Measurements from ENCODE around the gene GLMP. TPM values are rescaled to one million over a fixed set of nuclear protein-coding genes. Genes with fewer than 3 reads are reported as not detected.

Gene GLMP
- total RNA-seq, 2 experiments from 2014 or later = 9.3 to 11.3 TPM

DNA sequence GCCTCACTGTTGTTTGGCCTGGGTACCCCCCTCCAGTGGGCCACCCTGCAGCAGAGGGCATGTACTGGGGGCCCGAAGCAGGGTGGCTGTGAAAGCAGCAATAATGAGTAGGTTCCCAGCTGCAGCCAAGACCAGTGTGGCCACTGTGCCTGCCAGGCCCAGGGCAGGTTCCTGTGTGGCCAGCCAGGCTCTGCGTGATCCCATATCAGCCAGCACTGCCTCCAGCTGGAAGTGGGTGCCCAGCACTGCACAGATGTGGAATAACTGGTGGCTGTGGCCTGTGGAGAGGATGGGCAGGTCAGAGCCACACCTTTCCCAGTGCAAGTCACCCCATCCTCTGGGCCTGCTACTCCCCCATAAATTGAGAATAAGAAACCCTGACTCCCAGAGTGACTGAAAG is 51.4 kb downstream of the GLMP start:
- H3K27me3 Mint-ChIP-seq = no peaks in the 10 kb centered on the region
- no peak for ATAC-seq
- H3K4me3 Mint-ChIP-seq = no peak overlapping the region
- no peak for DNase-seq
- intact Hi-C loops (cut with micrococcal nuclease) = no loop called here
- H3K36me3 Mint-ChIP-seq (ENCODE audit: low read depth) = peaks cover 6% of the 10 kb centered on the region
- H3K9me3 Mint-ChIP-seq = no peaks in the 10 kb centered on the region
- POLR2A ChIA-PET = interaction anchor here (1.8 to 2.4 kb wide), 2 partner anchors 11 to 18 kb away, joined by 6 to 9 read pairs; no protein-coding TSS in a partner anchor
- peaks cover 17% of the 10 kb centered on the region for H3K4me1 Mint-ChIP-seq (ENCODE audit: low read depth)
- H3K27ac Mint-ChIP-seq = no peak overlapping the region
- CTCF ChIA-PET = no interaction called here
- no peak for TF ChIP-seq CTCF (IDR thresholded peaks at IDR 0.05)

DNA sequence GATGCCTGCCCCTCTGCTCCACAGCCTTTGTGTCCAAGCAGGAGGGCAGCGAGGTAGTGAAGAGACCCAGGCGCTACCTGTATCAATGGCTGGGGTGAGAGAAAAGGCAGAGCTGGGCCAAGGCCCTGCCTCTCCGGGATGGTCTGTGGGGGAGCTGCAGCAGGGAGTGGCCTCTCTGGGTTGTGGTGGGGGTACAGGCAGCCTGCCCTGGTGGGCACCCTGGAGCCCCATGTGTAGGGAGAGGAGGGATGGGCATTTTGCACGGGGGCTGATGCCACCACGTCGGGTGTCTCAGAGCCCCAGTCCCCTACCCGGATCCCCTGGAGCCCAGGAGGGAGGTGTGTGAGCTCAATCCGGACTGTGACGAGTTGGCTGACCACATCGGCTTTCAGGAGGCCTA is 52.7 kb downstream of the GLMP start:
- H3K27ac Mint-ChIP-seq = no peak overlapping the region
- peaks cover 8% of the 10 kb centered on the region for H3K36me3 Mint-ChIP-seq (ENCODE audit: low read depth)
- H3K9me3 Mint-ChIP-seq = no peaks in the 10 kb centered on the region
- DNase-seq = no peak
- no peaks in the 10 kb centered on the region for H3K27me3 Mint-ChIP-seq
- no peak overlapping the region for H3K4me3 Mint-ChIP-seq
- TF ChIP-seq CTCF (IDR thresholded peaks at IDR 0.05) = no peak
- CTCF ChIA-PET = interaction anchor here (1.6 kb wide), 1 partner anchor 10 kb away, joined by 4 read pairs; no protein-coding TSS in a partner anchor
- ATAC-seq = no peak
- intact Hi-C loops (cut with micrococcal nuclease) = no loop called here
- peaks cover 19% of the 10 kb centered on the region for H3K4me1 Mint-ChIP-seq (ENCODE audit: low read depth)
- POLR2A ChIA-PET = no interaction called here

Other genes with a start within 250 kb of the GLMP start
- 10 to 100 TPM; 36.9 to 39.8 TPM for gene UBQLN4, start 241.9 kb downstream of the GLMP start, total RNA-seq
- gene LAMTOR2, start 240.9 kb downstream of the GLMP start, total RNA-seq = 10 to 100 TPM; 48.9 to 49.4 TPM
- under 1 TPM; 0.49 to 0.63 TPM for gene RAB25, start 234.5 kb downstream of the GLMP start, total RNA-seq
- under 1 TPM; 0.45 to 0.83 TPM for gene MEX3A, start 213.2 kb downstream of the GLMP start, total RNA-seq
- 10 to 100 TPM; 51.8 to 56.6 TPM for gene LMNA, start 181.0 kb downstream of the GLMP start, total RNA-seq
- gene SEMA4A, start 142.1 kb downstream of the GLMP start, total RNA-seq = 10 to 100 TPM; 23.8 to 24.7 TPM
- gene SLC25A44, start 101.6 kb downstream of the GLMP start, total RNA-seq = 10 to 100 TPM; 41.9 to 43.0 TPM
- gene PMF1, start 82.7 kb downstream of the GLMP start, total RNA-seq = 10 to 100 TPM; 89.4 to 93.7 TPM
- gene BGLAP, start 53.5 kb downstream of the GLMP start, total RNA-seq = 1 to 10 TPM; 2.2 to 2.5 TPM
- 1 to 10 TPM; 4.7 to 5.0 TPM for gene PAQR6, start 47.6 kb downstream of the GLMP start, total RNA-seq
- 10 to 100 TPM; 70.3 to 70.7 TPM for gene SMG5, start 12.9 kb downstream of the GLMP start, total RNA-seq
- 1 to 10 TPM; 8.0 to 8.2 TPM for gene TMEM79, start 11.4 kb downstream of the GLMP start, total RNA-seq
- under 1 TPM in 1 of 2 experiments, not detected in 1; 0.43 TPM for gene VHLL, start 3.6 kb upstream of the GLMP start, total RNA-seq
- 100 to 1,000 TPM; 379 to 388 TPM for gene CCT3, start 42.6 kb upstream of the GLMP start, total RNA-seq
- gene TSACC, start 42.8 kb upstream of the GLMP start, total RNA-seq = under 1 TPM in 1 of 2 experiments, not detected in 1; 0.72 TPM
- gene RHBG, start 73.5 kb upstream of the GLMP start, total RNA-seq = not detected
- gene MEF2D, start 205.1 kb upstream of the GLMP start, total RNA-seq = 10 to 100 TPM; 35.3 to 35.8 TPM

Measured in activated CD8-positive, alpha-beta T cell treated with anti-CD3 and anti-CD28 coated beads for 36 hours (primary cell).